OCI-M1 (cell line): Measurements from ENCODE around the gene ULK4.

Source experiments
- DNase-seq: peaks from one replicate; lab custom pipeline; 2025; lab: John Stamatoyannopoulos, UW

The ULK4 gene

GRCh38 chr3:41260063-41260450 lies 701.8 kb downstream of the ULK4 start:
- DNase-seq = no peak

GRCh38 chr3:41259449-41260062 lies 702.3 kb downstream of the ULK4 start:
- no peak for DNase-seq

- no peak for DNase-seq
These were observed 703.6 kb downstream of the ULK4 start for GRCh38 chr3:41258239-41258800.

- DNase-seq = no peak
These were observed 710.3 kb downstream of the ULK4 start for GRCh38 chr3:41251593-41251992.

GRCh38 chr3:41250825-41251224 lies 711.1 kb downstream of the ULK4 start:
- no peak for DNase-seq

- DNase-seq = no peak
These were observed 712.6 kb downstream of the ULK4 start for GRCh38 chr3:41249318-41249717.

GRCh38 chr3:41248525-41248924 lies 713.4 kb downstream of the ULK4 start:
- no peak for DNase-seq

GRCh38 chr3:41247055-41248004 lies 714.6 kb downstream of the ULK4 start:
- no peak for DNase-seq

GRCh38 chr3:41244620-41245336 lies 717.1 kb downstream of the ULK4 start:
- no peak for DNase-seq

GRCh38 chr3:41243183-41243582 lies 718.7 kb downstream of the ULK4 start:
- DNase-seq = no peak

GRCh38 chr3:41241800-41242571 lies 719.9 kb downstream of the ULK4 start:
- no peak for DNase-seq

- no peak for DNase-seq
These were observed 720.7 kb downstream of the ULK4 start for GRCh38 chr3:41241161-41241560.

GRCh38 chr3:41239587-41239986 lies 722.3 kb downstream of the ULK4 start:
- no peak for DNase-seq

GRCh38 chr3:41237907-41238306 lies 724.0 kb downstream of the ULK4 start:
- no peak for DNase-seq

GRCh38 chr3:41236228-41236627 lies 725.7 kb downstream of the ULK4 start:
- no peak for DNase-seq

GRCh38 chr3:41234823-41235721 lies 726.8 kb downstream of the ULK4 start:
- DNase-seq = no peak

GRCh38 chr3:41224120-41224806 lies 737.6 kb downstream of the ULK4 start:
- DNase-seq = no peak

- DNase-seq = no peak
These were observed 738.2 kb downstream of the ULK4 start for GRCh38 chr3:41223691-41224090.

- DNase-seq = no peak
These were observed 738.8 kb downstream of the ULK4 start for GRCh38 chr3:41223078-41223477.

GRCh38 chr3:41222501-41222900 lies 739.4 kb downstream of the ULK4 start:
- no peak for DNase-seq
